GM12865 (cell line): ENCODE data around the gene GNG11.

Source experiments
- DNase-seq: peaks from one replicate; pipeline ENCODE4 v3.0.0; 2010; ENCODE audit warnings: low read depth
- H3K4me3 ChIP-seq: 2 replicates; pipeline ENCODE4 v1.5.1; 2011; ENCODE audit warnings: mild to moderate bottlenecking, low read depth, low read length, control low read depth
- TF ChIP-seq, protein P1 (sequence below): IDR thresholded peaks from 2 replicates; pipeline ENCODE4 v1.5.1; 2011; ENCODE audit warnings: low read length, control low read depth, low read depth, inconsistent platforms; ENCODE audit not compliant: insufficient read depth; ENCODE audit errors: missing control alignments

Gene GNG11

GRCh38 chr7:93921607-93922566, at the start of gene GNG11:
GNG11 (plus strand) TSS chr7:93921735; CDS start chr7:93922138, 403 bp downstream.
- DNase-seq = peak; percentile 58

DNA sequence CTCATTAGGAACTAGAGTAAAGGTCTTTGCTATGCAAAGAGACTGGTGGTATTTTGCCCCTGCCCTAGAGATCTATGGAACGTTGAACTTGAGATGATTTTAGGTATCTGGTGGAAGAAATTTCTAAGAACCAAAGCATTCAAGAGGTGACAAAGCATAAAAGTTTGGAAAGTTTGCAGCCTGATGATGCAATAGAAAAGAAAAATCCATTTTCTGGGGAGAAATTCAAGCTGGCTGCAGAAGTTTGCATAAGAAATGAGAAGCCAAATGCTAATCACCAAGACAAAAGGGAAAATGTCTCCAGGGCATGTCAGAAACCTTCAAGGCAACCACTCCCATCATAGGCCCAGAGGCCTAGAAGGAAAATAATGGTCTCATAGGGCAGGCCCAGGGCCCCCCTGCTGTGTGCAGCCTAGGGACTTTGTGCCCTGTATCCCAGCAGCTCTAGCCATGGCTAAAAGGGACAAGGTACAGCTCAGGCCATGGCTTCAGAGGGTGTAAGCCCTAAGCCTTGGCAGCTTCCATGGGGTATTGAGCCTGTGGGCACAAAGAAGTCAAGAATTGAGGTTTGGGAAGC, 47.4 kb upstream of the GNG11 start:
- TF ChIP-seq, protein P1, sequence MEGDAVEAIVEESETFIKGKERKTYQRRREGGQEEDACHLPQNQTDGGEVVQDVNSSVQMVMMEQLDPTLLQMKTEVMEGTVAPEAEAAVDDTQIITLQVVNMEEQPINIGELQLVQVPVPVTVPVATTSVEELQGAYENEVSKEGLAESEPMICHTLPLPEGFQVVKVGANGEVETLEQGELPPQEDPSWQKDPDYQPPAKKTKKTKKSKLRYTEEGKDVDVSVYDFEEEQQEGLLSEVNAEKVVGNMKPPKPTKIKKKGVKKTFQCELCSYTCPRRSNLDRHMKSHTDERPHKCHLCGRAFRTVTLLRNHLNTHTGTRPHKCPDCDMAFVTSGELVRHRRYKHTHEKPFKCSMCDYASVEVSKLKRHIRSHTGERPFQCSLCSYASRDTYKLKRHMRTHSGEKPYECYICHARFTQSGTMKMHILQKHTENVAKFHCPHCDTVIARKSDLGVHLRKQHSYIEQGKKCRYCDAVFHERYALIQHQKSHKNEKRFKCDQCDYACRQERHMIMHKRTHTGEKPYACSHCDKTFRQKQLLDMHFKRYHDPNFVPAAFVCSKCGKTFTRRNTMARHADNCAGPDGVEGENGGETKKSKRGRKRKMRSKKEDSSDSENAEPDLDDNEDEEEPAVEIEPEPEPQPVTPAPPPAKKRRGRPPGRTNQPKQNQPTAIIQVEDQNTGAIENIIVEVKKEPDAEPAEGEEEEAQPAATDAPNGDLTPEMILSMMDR = no peak
- no peak for DNase-seq
- H3K4me3 ChIP-seq = no peak overlapping the region

More at GRCh38 chr7:93921607-93922566, at the start of gene GNG11:
- H3K4me3 ChIP-seq = peak within 1 kb of the TSS; percentile 73
- TF ChIP-seq, protein P1 = no peak

DNA sequence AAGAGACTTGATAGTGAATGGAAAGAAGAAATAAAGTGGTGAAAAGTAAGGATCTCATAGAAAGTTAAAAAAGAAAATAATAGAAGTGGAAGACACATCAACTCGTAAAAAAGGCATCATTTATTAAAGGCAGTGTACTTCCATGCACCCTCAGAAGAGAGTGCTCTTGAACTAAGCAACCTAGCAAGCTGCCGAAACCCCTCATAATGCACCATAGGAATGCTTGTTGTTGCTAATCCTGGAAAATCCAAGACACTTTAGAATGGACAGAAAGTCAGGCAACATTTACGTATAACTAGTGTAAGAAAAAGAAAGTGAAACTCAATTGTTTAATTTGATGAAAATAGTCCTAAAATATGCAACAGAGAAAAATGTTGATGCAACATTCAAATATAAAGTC, 43.8 kb upstream of the GNG11 start:
- TF ChIP-seq, protein P1 = no peak
- H3K4me3 ChIP-seq = no peak overlapping the region
- DNase-seq = no peak

DNA sequence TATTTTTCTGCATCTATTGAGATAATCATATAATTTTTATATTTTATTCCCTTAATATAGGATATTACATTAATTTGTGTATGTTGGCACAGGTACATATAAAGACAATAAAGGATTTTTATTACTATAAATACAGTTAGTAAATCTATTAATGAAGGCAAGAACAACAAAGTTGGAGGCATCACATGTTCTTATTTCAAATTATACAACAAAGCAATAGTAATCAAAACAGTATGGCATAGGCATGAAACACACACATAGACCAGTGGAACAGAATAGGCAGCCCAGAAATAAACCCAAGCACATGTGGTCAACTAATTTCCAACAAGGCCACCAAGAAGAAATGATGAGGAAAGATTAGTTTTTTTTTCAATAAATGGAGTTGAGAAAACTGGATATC, 42.2 kb upstream of the GNG11 start:
- TF ChIP-seq, protein P1 = no peak
- no peak overlapping the region for H3K4me3 ChIP-seq
- DNase-seq = no peak

DNA sequence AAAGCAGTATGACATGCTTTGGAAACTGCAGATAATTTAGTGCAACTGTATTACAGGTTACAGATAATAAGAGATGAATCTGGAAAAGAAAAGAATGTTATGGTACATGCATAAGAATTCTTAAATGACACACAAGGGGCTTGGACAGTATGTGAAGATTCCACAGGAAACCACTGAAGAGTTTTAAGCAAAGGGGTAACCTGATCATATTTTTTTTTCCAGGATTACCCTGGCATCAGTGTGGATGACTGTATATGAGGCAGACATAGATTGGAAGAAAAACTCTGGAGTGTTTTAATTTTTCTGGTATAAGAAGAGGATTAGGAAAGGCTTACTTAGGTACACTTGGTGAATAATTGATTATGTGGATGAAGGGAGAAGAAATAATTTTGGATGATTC, 39.1 kb upstream of the GNG11 start:
- H3K4me3 ChIP-seq = no peak overlapping the region
- DNase-seq = no peak
- TF ChIP-seq, protein P1 = no peak

- TF ChIP-seq, protein P1 = no peak
- no peak overlapping the region for H3K4me3 ChIP-seq
- no peak for DNase-seq
Observed at GRCh38 chr7:93883078-93883916, 38.2 kb upstream of the GNG11 start.
